ENCODE results near the gene FZD10. TPM values are rescaled to one million over a fixed set of nuclear protein-coding genes. Genes with fewer than 3 reads are reported as not detected.

Gene FZD10
- total RNA-seq, 1 experiment from 2014 or later: not detected

- Histone ChIP-seq H3K9me3 (ENCODE audit: low read length) (no peaks in the 10 kb centered on the region), H3K4me1 (ENCODE audit: low read length) (no peaks in the 10 kb centered on the region), H3K27ac (ENCODE audit: low read length) (no peak overlapping the region), H4K20me1 (ENCODE audit: insufficient read depth, low read depth, low read length) (no peaks in the 10 kb centered on the region), H2AFZ (ENCODE audit: low read length) (no peak overlapping the region), H3K27me3 (ENCODE audit: low read length) (no peaks in the 10 kb centered on the region), H3K4me2 (ENCODE audit: low read depth, low read length, poor library complexity, severe bottlenecking) (no peak overlapping the region), H3K79me2 (ENCODE audit: low read length) (no peaks in the 10 kb centered on the region), H3K9ac (ENCODE audit: low read length) (no peak overlapping the region), H3K4me3 (ENCODE audit: low read length) (no peak overlapping the region), H3K9me2 (replicated peaks; ENCODE audit: insufficient read depth, low read length) (no peaks in the 10 kb centered on the region), H3K36me3 (ENCODE audit: insufficient read depth, low read length) (no peaks in the 10 kb centered on the region)
- no peak for DNase-seq
Measured at GRCh38 chr12:130134563-130134915, 27.7 kb upstream of the FZD10 start.

- DNase-seq: no peak
- Histone ChIP-seq H3K79me2 (ENCODE audit: low read length) (no peaks in the 10 kb centered on the region), H2AFZ (ENCODE audit: low read length) (no peak overlapping the region), H4K20me1 (ENCODE audit: insufficient read depth, low read depth, low read length) (no peaks in the 10 kb centered on the region), H3K4me3 (ENCODE audit: low read length) (no peak overlapping the region), H3K9me2 (replicated peaks; ENCODE audit: insufficient read depth, low read length) (no peaks in the 10 kb centered on the region), H3K27ac (ENCODE audit: low read length) (no peak overlapping the region), H3K9me3 (ENCODE audit: low read length) (no peaks in the 10 kb centered on the region), H3K27me3 (ENCODE audit: low read length) (no peaks in the 10 kb centered on the region), H3K4me1 (ENCODE audit: low read length) (no peaks in the 10 kb centered on the region), H3K4me2 (ENCODE audit: low read depth, low read length, poor library complexity, severe bottlenecking) (no peak overlapping the region), H3K9ac (ENCODE audit: low read length) (no peak overlapping the region), H3K36me3 (ENCODE audit: insufficient read depth, low read length) (no peaks in the 10 kb centered on the region)
Measured at GRCh38 chr12:130136509-130137039, 25.7 kb upstream of the FZD10 start.

GRCh38 chr12:130137040-130138018, 24.9 kb upstream of the FZD10 start:
- no peak for DNase-seq
- no peak overlapping the region for H3K4me3 ChIP-seq (ENCODE audit: low read length)
- no peaks in the 10 kb centered on the region for H3K79me2 ChIP-seq (ENCODE audit: low read length)
- no peak overlapping the region for H3K27ac ChIP-seq (ENCODE audit: low read length)
- no peaks in the 10 kb centered on the region for H3K9me3 ChIP-seq (ENCODE audit: low read length)
- H3K4me1 ChIP-seq (ENCODE audit: low read length): no peaks in the 10 kb centered on the region
- no peak overlapping the region for H3K9ac ChIP-seq (ENCODE audit: low read length)
- H4K20me1 ChIP-seq (ENCODE audit: insufficient read depth, low read depth, low read length): no peaks in the 10 kb centered on the region
- H3K9me2 ChIP-seq (replicated peaks; ENCODE audit: insufficient read depth, low read length): no peaks in the 10 kb centered on the region
- H2AFZ ChIP-seq (ENCODE audit: low read length): no peak overlapping the region
- no peaks in the 10 kb centered on the region for H3K27me3 ChIP-seq (ENCODE audit: low read length)
- no peaks in the 10 kb centered on the region for H3K36me3 ChIP-seq (ENCODE audit: insufficient read depth, low read length)
- H3K4me2 ChIP-seq (ENCODE audit: low read depth, low read length, poor library complexity, severe bottlenecking): no peak overlapping the region

- Histone ChIP-seq H3K4me1 (ENCODE audit: low read length) (no peaks in the 10 kb centered on the region), H3K79me2 (ENCODE audit: low read length) (no peaks in the 10 kb centered on the region), H3K4me3 (ENCODE audit: low read length) (no peak overlapping the region), H4K20me1 (ENCODE audit: insufficient read depth, low read depth, low read length) (no peaks in the 10 kb centered on the region), H3K9ac (ENCODE audit: low read length) (no peak overlapping the region), H3K36me3 (ENCODE audit: insufficient read depth, low read length) (no peaks in the 10 kb centered on the region), H3K27me3 (ENCODE audit: low read length) (no peaks in the 10 kb centered on the region), H3K9me2 (replicated peaks; ENCODE audit: insufficient read depth, low read length) (no peaks in the 10 kb centered on the region), H3K9me3 (ENCODE audit: low read length) (no peaks in the 10 kb centered on the region), H3K27ac (ENCODE audit: low read length) (no peak overlapping the region), H2AFZ (ENCODE audit: low read length) (no peak overlapping the region), H3K4me2 (ENCODE audit: low read depth, low read length, poor library complexity, severe bottlenecking) (no peak overlapping the region)
- no peak for DNase-seq
Measured at GRCh38 chr12:130138478-130138877, 23.8 kb upstream of the FZD10 start.

- DNase-seq: no peak
- no peaks in the 10 kb centered on the region for H3K36me3 ChIP-seq (ENCODE audit: insufficient read depth, low read length)
- no peaks in the 10 kb centered on the region for H3K79me2 ChIP-seq (ENCODE audit: low read length)
- H3K4me1 ChIP-seq (ENCODE audit: low read length): no peaks in the 10 kb centered on the region
- H3K27me3 ChIP-seq (ENCODE audit: low read length): no peaks in the 10 kb centered on the region
- H3K27ac ChIP-seq (ENCODE audit: low read length): no peak overlapping the region
- H3K4me3 ChIP-seq (ENCODE audit: low read length): no peak overlapping the region
- H3K9me2 ChIP-seq (replicated peaks; ENCODE audit: insufficient read depth, low read length): no peaks in the 10 kb centered on the region
- H4K20me1 ChIP-seq (ENCODE audit: insufficient read depth, low read depth, low read length): no peaks in the 10 kb centered on the region
- no peaks in the 10 kb centered on the region for H3K9me3 ChIP-seq (ENCODE audit: low read length)
- no peak overlapping the region for H2AFZ ChIP-seq (ENCODE audit: low read length)
- no peak overlapping the region for H3K9ac ChIP-seq (ENCODE audit: low read length)
- H3K4me2 ChIP-seq (ENCODE audit: low read depth, low read length, poor library complexity, severe bottlenecking): no peak overlapping the region
Measured at GRCh38 chr12:130139567-130140421, 22.5 kb upstream of the FZD10 start.

DNA sequence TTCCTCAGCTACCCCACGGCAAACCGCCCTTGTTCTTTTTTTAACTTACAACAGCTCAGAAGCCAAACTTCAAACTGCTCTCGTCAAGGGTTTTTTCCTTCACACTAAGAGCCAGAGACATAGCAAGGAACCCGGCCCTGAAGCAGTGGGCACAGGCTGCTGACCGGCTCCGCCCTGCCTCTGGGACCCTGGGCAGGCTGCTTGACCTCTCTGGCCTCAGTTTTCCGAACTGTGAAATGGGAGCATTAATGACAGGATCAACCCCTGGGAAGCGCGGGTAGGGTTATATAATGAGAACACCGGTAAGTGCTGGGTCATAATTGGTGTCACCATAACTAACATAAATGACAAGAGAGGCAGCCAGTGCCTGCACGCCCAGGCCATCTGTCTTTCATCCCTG, 21.2 kb upstream of the FZD10 start:
- H3K27me3 ChIP-seq (ENCODE audit: low read length): no peaks in the 10 kb centered on the region
- no peaks in the 10 kb centered on the region for H3K79me2 ChIP-seq (ENCODE audit: low read length)
- no peaks in the 10 kb centered on the region for H3K4me1 ChIP-seq (ENCODE audit: low read length)
- H3K9ac ChIP-seq (ENCODE audit: low read length): no peak overlapping the region
- H3K4me2 ChIP-seq (ENCODE audit: low read depth, low read length, poor library complexity, severe bottlenecking): no peak overlapping the region
- no peaks in the 10 kb centered on the region for H3K9me2 ChIP-seq (replicated peaks; ENCODE audit: insufficient read depth, low read length)
- no peaks in the 10 kb centered on the region for H3K9me3 ChIP-seq (ENCODE audit: low read length)
- no peak overlapping the region for H2AFZ ChIP-seq (ENCODE audit: low read length)
- no peaks in the 10 kb centered on the region for H4K20me1 ChIP-seq (ENCODE audit: insufficient read depth, low read depth, low read length)
- H3K27ac ChIP-seq (ENCODE audit: low read length): no peak overlapping the region
- no peak overlapping the region for H3K4me3 ChIP-seq (ENCODE audit: low read length)
- no peaks in the 10 kb centered on the region for H3K36me3 ChIP-seq (ENCODE audit: insufficient read depth, low read length)
- no peak for DNase-seq

DNA sequence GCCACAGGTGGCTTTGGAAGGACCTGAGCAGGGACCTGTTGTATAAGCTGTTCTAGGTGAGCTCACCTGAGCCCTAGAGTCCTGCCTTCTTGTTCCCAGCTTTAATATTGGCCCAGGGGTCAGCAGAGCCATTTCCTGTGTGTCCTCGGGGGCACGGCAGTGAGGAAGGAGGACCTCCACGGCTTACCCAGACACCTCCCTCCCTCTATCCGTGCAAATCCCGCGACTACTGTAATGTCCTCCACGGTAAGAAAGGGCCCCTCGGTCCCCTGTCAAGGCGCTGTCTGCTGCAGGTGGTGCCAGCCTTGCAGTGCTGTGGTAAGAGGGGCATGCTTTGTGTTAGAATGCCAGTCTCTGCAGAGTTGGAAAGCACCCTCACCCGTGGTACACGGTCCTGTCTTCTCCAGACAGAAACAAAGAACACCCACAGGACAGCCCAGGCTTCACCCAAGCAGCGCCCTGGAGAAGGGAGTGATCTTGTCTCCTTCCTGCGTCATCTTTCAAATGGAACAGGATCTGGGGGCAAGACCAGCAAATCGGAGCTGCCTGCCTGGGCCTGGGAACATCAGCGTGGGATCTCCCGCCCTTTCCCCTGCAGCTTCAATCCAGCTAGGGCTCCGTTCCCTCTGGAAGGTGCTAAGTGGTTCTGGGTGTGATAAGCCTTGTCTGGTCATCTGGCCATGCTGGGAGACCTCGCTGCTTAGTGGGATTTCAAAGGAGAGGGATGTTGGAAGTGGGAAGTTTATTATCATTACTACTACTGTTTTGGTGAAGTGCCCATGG, 20.2 kb upstream of the FZD10 start:
- Histone ChIP-seq H3K9me3 (ENCODE audit: low read length) (no peaks in the 10 kb centered on the region), H3K79me2 (ENCODE audit: low read length) (no peaks in the 10 kb centered on the region), H3K4me1 (ENCODE audit: low read length) (no peaks in the 10 kb centered on the region), H3K27ac (ENCODE audit: low read length) (no peak overlapping the region), H3K9ac (ENCODE audit: low read length) (no peak overlapping the region), H3K9me2 (replicated peaks; ENCODE audit: insufficient read depth, low read length) (no peaks in the 10 kb centered on the region), H3K4me3 (ENCODE audit: low read length) (no peak overlapping the region), H3K36me3 (ENCODE audit: insufficient read depth, low read length) (no peaks in the 10 kb centered on the region), H2AFZ (ENCODE audit: low read length) (no peak overlapping the region), H3K4me2 (ENCODE audit: low read depth, low read length, poor library complexity, severe bottlenecking) (no peak overlapping the region), H4K20me1 (ENCODE audit: insufficient read depth, low read depth, low read length) (no peaks in the 10 kb centered on the region), H3K27me3 (ENCODE audit: low read length) (no peaks in the 10 kb centered on the region)
- no peak for DNase-seq

Data from Karpas-422 (cell line).